Transverse colon (tissue), 4 donors: ENCODE measurements around the gene CIC.

Experiments used
- EP300 ChIP-seq: sonication (generic); formaldehyde crosslinking; IDR thresholded peaks from one replicate; pipeline ENCODE4 v1.6.1; 2017; ENCODE audit warnings: antibody characterized with exemption, low read depth
- POLR2A ChIP-seq: fragments of 450-650 bp; IDR thresholded peaks from one replicate; pipeline ENCODE4 v1.6.1; 2016; ENCODE audit warnings: antibody characterized with exemption, mild to moderate bottlenecking, moderate library complexity
- POLR2AphosphoS5 ChIP-seq, 3 donors: sonication (generic); formaldehyde crosslinking; IDR thresholded peaks; one replicate each; pipeline ENCODE4 v1.6.1; 2016; ENCODE audit warnings: antibody characterized with exemption in 3 of 3
- TF ChIP-seq, protein P1 (sequence below), 5 experiments: fragments of 200-600 bp in 3 of 5; fragments of 450-650 bp in 2 of 5; sonication (generic) in 3 of 5; IDR thresholded peaks; 1 replicate in 2 of 5; 2 replicates in 3 of 5; pipeline ENCODE4 v1.5.1; 2016 to 2017; ENCODE audit warnings: antibody characterized with exemption in 5 of 5, inconsistent platforms in 3 of 5, mild to moderate bottlenecking in 2 of 5, moderate library complexity in 1 of 5

- TF ChIP-seq, protein P1, sequence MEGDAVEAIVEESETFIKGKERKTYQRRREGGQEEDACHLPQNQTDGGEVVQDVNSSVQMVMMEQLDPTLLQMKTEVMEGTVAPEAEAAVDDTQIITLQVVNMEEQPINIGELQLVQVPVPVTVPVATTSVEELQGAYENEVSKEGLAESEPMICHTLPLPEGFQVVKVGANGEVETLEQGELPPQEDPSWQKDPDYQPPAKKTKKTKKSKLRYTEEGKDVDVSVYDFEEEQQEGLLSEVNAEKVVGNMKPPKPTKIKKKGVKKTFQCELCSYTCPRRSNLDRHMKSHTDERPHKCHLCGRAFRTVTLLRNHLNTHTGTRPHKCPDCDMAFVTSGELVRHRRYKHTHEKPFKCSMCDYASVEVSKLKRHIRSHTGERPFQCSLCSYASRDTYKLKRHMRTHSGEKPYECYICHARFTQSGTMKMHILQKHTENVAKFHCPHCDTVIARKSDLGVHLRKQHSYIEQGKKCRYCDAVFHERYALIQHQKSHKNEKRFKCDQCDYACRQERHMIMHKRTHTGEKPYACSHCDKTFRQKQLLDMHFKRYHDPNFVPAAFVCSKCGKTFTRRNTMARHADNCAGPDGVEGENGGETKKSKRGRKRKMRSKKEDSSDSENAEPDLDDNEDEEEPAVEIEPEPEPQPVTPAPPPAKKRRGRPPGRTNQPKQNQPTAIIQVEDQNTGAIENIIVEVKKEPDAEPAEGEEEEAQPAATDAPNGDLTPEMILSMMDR (IDR thresholded peaks at IDR 0.05): no peak
- no peak for TF ChIP-seq POLR2AphosphoS5 (IDR thresholded peaks at IDR 0.05)
- no peak for TF ChIP-seq POLR2A
- no peak for TF ChIP-seq EP300
These were observed 3.9 kb downstream of the CIC start for GRCh38 chr19:42272989-42273406.
